ENCODE data around the gene OR10A2. TPM values are rescaled to one million over a fixed set of nuclear protein-coding genes. Genes with fewer than 3 reads are reported as not detected.
"Not testable (repeated sequence)": the region's sequence is repeated elsewhere in the genome, so short reads cannot be mapped to it uniquely, and the experiment has no call there.

OR10A2 gene
- total and polyA plus RNA-seq, 2 donors from 2014 or later, result not detected

GRCh38 chr11:6844356-6844755 lies 18.5 kb upstream of the OR10A2 start:
- no peak overlapping the region for H3K27ac ChIP-seq (ENCODE audit: low read depth in 2 of 2, low read length in 2 of 2)
- H3K4me1 ChIP-seq (ENCODE audit: control insufficient read depth in 2 of 3, insufficient read depth in 2 of 3, low read depth in 1 of 3, low read length in 3 of 3), result no peaks in the 10 kb centered on the region
- H3K9ac ChIP-seq (ENCODE audit: low read length in 3 of 3), result no peak overlapping the region
- DNase-seq (no peak), FAIRE-seq (no peak)
- TF ChIP-seq CTCF (IDR thresholded peaks at IDR 0.05; ENCODE audit: borderline replicate concordance, extremely low read depth, insufficient read depth), result no peak
- no peak overlapping the region for H3K4me3 ChIP-seq (ENCODE audit: low read length in 3 of 3)
- no peaks in the 10 kb centered on the region for H3K36me3 ChIP-seq (ENCODE audit: control insufficient read depth in 2 of 3, insufficient read depth in 3 of 3, low read length in 3 of 3)
- intact Hi-C loops (cut with DNase I), result no loop called here
- no peaks in the 10 kb centered on the region for H3K9me3 ChIP-seq (ENCODE audit: control insufficient read depth in 2 of 3, insufficient read depth in 1 of 3, low read length in 3 of 3)
- no peaks in the 10 kb centered on the region for H3K27me3 ChIP-seq (ENCODE audit: control insufficient read depth, insufficient read depth, low read length)

GRCh38 chr11:6845383-6845782 lies 17.5 kb upstream of the OR10A2 start, which contains the start of gene OR10A5:
Gene OR10A5 (plus strand): TSS chr11:6845683. CDS start chr11:6845683, 0 bp downstream.
- no peak for DNase-seq
- TF ChIP-seq CTCF (IDR thresholded peaks at IDR 0.05; ENCODE audit: borderline replicate concordance, extremely low read depth, insufficient read depth), result no peak
- no peak within 1 kb of the TSS for H3K27ac ChIP-seq (ENCODE audit: low read depth in 2 of 2, low read length in 2 of 2)
- H3K9me3 ChIP-seq (ENCODE audit: control insufficient read depth in 2 of 3, insufficient read depth in 1 of 3, low read length in 3 of 3), result no peaks in the 10 kb centered on the region
- H3K4me3 ChIP-seq (ENCODE audit: low read length in 3 of 3), result no peak within 1 kb of the TSS
- no peak for FAIRE-seq
- no peaks in the 10 kb centered on the region for H3K4me1 ChIP-seq (ENCODE audit: control insufficient read depth in 2 of 3, insufficient read depth in 2 of 3, low read depth in 1 of 3, low read length in 3 of 3)
- H3K27me3 ChIP-seq (ENCODE audit: control insufficient read depth, insufficient read depth, low read length), result no peaks in the 10 kb centered on the region
- no peaks in the 10 kb centered on the region for H3K36me3 ChIP-seq (ENCODE audit: control insufficient read depth in 2 of 3, insufficient read depth in 3 of 3, low read length in 3 of 3)
- intact Hi-C loops (cut with DNase I), result no loop called here
- H3K9ac ChIP-seq (ENCODE audit: low read length in 3 of 3), result no peak within 1 kb of the TSS

- intact Hi-C loops (cut with DNase I), result no loop called here
Observed at GRCh38 chr11:6850526-6850925, 12.3 kb upstream of the OR10A2 start.

GRCh38 chr11:6854801-6855200 lies 8.1 kb upstream of the OR10A2 start:
- H3K9me3 ChIP-seq (ENCODE audit: control insufficient read depth in 2 of 3, insufficient read depth in 1 of 3, low read length in 3 of 3); H3K4me3 ChIP-seq (ENCODE audit: low read length in 3 of 3); H3K9ac ChIP-seq (ENCODE audit: low read length in 3 of 3); intact Hi-C loops (cut with DNase I); H3K4me1 ChIP-seq (ENCODE audit: control insufficient read depth in 2 of 3, insufficient read depth in 2 of 3, low read depth in 1 of 3, low read length in 3 of 3); FAIRE-seq; H3K36me3 ChIP-seq (ENCODE audit: control insufficient read depth in 2 of 3, insufficient read depth in 3 of 3, low read length in 3 of 3); H3K27ac ChIP-seq (ENCODE audit: low read depth in 2 of 2, low read length in 2 of 2); H3K27me3 ChIP-seq (ENCODE audit: control insufficient read depth, insufficient read depth, low read length); DNase-seq: not testable (repeated sequence)

More at GRCh38 chr11:6850526-6850925, 12.3 kb upstream of the OR10A2 start:
- TF ChIP-seq CTCF (IDR thresholded peaks at IDR 0.05; ENCODE audit: borderline replicate concordance, extremely low read depth, insufficient read depth), result no peak
- no peak overlapping the region for H3K4me3 ChIP-seq (ENCODE audit: low read length in 3 of 3)
- H3K9ac ChIP-seq (ENCODE audit: low read length in 3 of 3), result no peak overlapping the region
- no peak overlapping the region for H3K27ac ChIP-seq (ENCODE audit: low read depth in 2 of 2, low read length in 2 of 2)
- no peaks in the 10 kb centered on the region for H3K4me1 ChIP-seq (ENCODE audit: control insufficient read depth in 2 of 3, insufficient read depth in 2 of 3, low read depth in 1 of 3, low read length in 3 of 3)
- H3K36me3 ChIP-seq (ENCODE audit: control insufficient read depth in 2 of 3, insufficient read depth in 3 of 3, low read length in 3 of 3), result no peaks in the 10 kb centered on the region
- no peak for DNase-seq
- H3K27me3 ChIP-seq (ENCODE audit: control insufficient read depth, insufficient read depth, low read length), result no peaks in the 10 kb centered on the region
- no peaks in the 10 kb centered on the region for H3K9me3 ChIP-seq (ENCODE audit: control insufficient read depth in 2 of 3, insufficient read depth in 1 of 3, low read length in 3 of 3)
- no peak for FAIRE-seq
